AG10803 (cell line): Measurements from ENCODE around the gene PLCB4.

ENCODE experiments used
- DNase-seq: peaks from one replicate; pipeline ENCODE4 v3.0.0; 2010; ENCODE audit warnings: low read depth
- H3K4me3 ChIP-seq: 2 replicates; pipeline ENCODE4 v1.5.1; 2011; ENCODE audit warnings: mild to moderate bottlenecking, low read length, control low read depth
- CTCF ChIP-seq: conservative IDR thresholded peaks from 2 replicates; pipeline ENCODE4 v1.5.1; 2011; ENCODE audit warnings: mild to moderate bottlenecking, low read length, control low read depth, inconsistent platforms

The PLCB4 gene

GRCh38 chr20:9200620-9201019 is 131.7 kb downstream of the PLCB4 start:
- TF ChIP-seq CTCF = no peak
- peak overlapping the region; percentile 5 for H3K4me3 ChIP-seq
- DNase-seq = peak; percentile 80

DNA sequence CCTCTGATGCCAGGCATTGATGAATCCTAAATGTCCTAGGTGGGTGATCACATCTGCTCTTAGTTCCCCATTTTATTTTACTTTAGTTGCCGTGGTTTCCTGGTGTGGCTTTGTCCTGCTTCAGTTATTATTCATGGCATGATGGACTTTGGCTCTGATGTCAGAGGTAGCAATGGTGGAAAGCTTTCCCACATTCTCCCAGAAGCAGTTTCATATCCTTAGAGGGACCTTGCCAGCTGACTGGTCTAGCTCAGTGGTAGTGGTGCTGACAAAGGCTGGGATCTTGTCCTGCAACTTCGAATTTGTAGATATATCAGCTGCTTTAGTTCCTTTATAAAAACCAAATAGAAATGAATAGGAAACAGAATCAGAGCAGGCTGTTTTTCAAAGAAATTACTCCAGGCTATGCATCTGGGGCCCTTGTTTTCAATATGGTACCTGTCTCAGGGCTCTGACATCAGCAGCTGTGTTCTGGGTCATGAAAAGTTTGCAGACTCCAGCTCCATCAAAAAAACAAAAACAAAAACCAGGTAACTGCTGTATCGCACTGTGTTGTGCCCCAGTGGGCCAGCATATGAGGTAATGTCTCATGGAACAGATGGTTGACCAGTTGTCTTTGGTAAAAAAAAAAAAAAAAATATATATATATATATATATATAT is 133.7 kb downstream of the PLCB4 start:
- no peak overlapping the region for H3K4me3 ChIP-seq
- TF ChIP-seq CTCF = no peak
- peak; percentile 51 for DNase-seq

GRCh38 chr20:9203081-9203447 is 134.2 kb downstream of the PLCB4 start:
- H3K4me3 ChIP-seq = no peak overlapping the region
- DNase-seq = no peak
- TF ChIP-seq CTCF = no peak

GRCh38 chr20:9204979-9205378 is 136.1 kb downstream of the PLCB4 start:
- no peak overlapping the region for H3K4me3 ChIP-seq
- DNase-seq = no peak
- TF ChIP-seq CTCF = no peak

DNA sequence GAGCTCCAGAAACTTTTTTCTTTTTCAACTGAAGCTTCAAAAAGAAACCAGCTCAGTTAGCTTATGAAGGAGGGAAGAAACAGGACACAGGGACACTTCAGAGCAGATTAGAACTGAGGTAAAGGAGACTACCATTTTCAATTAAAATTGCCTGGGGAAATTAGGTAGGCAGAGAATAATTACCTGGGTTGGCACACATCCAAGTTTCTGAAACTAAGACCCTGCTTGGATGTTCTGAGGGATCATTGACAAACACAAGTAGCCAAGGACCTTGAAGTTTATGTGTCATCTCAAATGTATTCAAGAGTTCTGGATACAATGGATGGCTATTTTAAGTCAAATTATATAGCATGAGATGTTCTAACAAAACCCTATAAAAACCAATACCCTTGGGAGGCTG is 137.6 kb downstream of the PLCB4 start:
- TF ChIP-seq CTCF = no peak
- H3K4me3 ChIP-seq = no peak overlapping the region
- DNase-seq = no peak

- DNase-seq = no peak
- no peak overlapping the region for H3K4me3 ChIP-seq
- no peak for TF ChIP-seq CTCF
Observed at GRCh38 chr20:9207253-9207652, 138.4 kb downstream of the PLCB4 start.

DNA sequence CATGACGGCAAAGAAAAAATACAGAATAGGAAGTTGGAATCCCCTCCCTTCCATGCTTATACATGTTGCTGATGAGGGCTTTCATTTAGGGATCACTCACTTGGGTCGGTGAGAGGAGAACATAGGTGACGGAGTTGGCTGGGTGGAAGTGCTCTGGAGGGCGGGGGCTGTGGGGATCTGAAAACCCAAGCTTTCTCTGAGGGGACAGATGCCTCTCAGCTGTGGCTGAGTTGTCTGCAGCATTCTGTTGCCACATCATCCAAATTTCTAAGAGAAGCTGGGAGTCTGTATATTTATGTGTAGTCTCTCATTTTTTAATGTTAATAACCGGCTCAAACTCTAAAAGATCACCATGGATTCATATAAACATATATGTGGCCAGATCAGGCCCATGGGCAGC is 141.5 kb downstream of the PLCB4 start:
- no peak overlapping the region for H3K4me3 ChIP-seq
- no peak for DNase-seq
- TF ChIP-seq CTCF = no peak
